SHP77 treated with DMSO at 0.1 percent for 48 hours (cell line): Measurements from ENCODE around the gene TNS3.

Source experiments
- DNase-seq: peaks from one replicate; lab custom pipeline; 2025; lab: John Stamatoyannopoulos, UW

Gene TNS3

DNA sequence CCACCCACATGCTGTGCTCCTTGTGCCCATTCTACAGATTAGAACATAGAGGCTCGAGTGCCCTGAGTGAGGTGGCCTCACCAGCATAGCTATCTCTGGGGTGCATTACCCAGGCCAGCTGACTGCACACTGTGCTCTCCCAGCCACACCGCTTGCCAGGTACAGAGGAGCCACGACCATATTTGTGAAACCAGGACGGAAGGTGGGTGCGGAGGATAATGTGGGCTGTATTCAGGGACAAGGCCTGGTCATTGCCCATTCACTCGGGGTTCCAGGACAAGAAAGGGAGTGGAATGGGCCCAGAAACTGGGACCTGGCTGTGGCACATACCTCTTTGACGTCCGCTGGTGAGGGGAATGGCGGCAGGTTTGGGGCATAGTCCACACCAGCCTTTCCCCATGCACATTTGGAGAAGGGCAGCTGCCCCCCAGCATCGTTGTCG lies 236.0 kb downstream of the TNS3 start:
- DNase-seq: no peak

DNA sequence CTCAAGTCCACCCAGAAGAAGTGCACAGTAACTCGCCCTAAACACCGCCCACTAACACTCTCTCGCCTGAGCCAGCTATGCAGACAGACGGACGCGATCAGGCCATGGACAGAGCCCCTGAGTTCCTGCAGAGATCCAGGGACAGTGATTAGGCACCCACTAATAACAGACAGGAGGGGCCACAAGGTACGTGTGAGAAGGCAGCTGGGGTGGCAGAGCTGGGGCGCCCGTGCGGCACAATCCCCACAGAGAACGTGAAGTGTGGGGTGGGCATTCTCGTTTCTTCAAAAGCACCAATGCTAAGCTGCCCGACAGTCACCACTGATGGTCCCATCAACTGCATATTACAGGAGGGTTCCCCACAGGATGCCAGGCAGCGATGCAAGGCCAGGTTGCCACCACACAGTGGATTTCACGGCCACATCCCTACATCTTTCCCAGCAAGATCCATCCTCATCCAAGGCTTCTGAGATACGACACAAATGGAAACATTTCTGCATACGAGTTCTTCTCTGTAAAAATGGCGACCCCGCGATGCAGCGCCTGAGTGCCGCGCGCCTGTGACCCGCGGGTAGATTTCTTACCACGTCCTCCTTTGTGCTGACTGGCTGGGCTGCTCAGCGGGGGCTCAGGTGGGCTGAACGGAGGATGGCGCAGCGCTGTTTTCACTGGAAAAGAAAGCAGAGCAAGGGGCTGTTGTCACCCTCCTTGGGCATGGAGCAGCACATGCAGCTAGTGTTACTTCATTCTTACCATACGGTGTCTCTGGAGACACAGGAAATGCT lies 237.5 kb downstream of the TNS3 start:
- DNase-seq: no peak

DNA sequence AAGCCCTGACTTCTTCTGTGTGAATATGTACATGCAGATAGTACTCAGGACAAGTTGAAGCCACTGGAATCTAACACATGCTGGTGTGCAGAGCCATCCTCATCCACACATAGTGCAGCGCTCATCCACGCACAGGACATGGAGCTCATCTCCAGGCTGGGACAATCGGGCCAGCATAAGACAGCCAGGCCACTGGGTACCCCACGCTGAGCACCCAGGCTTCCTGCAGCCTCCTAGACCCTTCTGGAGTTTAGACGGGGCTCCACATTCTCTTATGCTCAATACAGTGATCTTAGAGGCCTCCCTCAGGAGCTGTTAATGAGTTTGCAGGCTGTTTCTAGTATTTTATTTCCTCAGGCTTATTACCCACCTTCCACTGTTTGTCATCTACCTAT lies 238.9 kb downstream of the TNS3 start:
- no peak for DNase-seq

DNA sequence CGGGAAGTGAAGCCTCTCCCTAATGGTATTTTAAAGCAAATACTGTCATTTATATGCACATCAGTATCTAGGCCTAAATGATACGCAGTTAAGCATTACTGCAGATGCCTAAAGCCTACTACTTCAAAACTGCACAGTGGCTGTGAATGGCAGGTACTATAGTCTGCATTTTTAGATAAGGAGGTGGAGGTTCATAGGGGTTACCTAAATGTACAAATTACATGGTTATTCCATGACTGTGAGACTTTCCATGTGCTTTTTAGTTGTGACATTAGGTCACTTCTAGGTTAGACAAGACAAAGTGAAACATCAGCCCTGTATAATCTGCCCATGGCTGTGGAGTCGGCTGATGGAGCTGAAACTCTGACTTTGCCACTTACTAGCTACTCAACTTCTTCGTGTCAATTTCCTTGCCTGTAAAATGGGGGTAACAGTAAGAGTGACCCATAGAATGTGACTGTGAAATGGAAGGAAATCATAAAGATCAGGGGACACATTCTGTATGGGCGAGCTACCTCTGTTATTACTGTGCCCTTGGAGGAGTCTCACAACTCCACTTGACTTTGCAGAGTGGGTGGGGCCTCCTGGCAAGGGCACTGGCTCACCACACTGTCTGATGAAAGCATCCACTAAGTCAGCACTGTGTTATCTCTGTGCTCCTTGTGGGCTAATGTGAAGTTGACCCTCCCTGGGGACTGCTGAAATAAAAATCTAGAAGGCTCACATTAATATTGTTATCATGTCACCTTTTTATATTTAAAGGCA lies 239.4 kb downstream of the TNS3 start:
- DNase-seq: no peak

DNA sequence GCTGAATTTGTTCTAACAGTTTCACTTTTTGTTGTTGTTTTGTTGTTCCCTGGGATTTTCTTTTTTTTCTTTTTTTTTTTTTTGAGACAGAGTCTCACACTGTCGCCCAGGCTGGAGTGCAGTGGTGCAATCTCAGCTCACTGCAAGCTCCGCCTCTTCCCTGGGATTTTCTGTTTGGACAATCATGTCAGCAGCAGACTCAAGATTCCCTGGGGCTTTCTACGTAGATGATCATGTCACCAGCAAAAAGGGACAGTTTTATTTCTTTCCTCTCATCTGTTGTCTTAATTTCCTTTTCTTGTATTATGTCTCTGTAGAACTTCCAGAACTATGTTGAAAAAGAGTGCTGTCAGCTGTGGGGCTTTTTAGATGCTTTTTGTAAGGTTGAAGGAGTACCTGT lies 241.4 kb downstream of the TNS3 start:
- DNase-seq: no peak

DNA sequence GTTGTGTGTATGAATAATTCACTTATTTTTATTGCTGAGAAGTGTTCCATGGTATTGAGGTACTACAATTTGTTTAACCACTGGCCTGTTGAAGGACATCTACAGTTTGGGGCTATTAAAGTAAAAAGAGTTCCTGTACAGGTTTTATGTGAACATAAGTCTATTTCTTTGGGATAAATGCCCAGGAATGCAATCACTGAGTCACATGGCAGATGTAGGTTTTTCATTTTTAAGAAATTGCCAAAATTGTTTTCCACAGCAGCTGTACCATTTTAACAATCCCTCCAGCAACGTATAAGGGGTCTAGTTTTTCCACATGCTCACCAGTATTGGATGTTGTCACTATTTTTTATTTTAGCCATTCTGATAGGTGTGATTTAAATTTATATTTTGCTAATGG lies 243.9 kb downstream of the TNS3 start:
- no peak for DNase-seq

DNA sequence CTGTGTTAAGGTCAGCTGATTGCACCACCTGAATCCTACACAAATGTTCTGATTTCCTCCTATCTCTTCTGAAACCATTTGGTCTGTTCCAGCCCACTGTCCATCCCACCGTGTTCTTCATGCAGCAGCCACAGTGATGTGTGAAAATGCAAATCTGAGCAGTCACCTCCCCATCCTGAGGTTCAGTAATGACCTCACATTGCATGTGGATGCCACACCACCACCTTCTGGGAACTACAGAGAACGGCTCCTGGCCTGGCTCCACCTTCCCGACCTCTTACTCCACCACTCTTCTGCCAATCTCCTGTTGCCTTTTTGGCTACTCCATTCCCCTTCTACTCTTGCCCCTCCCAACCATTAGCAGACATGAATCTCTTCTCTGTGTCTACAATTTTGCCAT lies 244.4 kb downstream of the TNS3 start:
- DNase-seq: no peak

DNA sequence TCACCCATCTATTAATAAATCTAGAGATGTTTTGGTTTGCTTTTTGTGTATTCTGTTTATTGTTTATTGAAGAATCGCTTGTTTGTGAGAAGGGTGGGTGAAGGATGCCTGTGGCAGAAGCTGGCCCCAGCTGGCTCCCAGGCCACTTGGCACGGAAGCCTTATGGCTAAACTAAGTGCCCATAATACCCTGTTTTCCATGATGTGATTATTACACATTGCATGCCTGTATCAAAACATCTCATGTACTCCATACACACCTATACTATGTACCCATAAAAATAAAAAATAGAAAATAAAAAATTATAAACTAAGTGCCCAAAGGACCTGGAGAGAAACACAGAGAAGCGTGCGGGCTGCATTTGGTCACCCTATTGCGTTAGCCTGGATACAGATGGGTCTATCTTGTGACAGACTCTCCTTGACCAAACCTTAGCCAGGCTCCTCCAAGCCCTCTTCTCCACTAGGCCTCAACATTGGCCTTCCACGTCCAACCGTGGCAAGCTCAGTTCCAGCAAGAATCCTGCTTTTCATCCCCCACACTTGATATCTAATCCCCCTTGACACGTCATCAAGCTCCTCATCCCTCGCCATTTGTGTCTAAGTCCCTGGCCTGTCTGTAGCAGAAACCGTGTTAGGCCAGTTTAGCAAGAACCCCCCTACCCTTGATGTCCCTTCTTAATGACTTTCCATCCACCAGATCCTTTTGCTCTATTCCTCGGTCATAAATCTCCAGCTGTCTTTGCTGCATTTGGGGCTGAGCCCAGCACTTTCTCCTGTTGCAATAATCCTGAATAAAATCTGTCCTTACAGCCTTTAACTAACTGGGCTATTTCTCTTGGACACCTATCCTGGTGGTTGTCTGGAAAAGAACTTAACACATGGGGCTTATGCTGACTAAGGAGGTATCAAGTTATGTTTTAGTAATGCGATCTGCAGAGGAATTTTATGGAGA lies 245.2 kb downstream of the TNS3 start:
- no peak for DNase-seq

DNA sequence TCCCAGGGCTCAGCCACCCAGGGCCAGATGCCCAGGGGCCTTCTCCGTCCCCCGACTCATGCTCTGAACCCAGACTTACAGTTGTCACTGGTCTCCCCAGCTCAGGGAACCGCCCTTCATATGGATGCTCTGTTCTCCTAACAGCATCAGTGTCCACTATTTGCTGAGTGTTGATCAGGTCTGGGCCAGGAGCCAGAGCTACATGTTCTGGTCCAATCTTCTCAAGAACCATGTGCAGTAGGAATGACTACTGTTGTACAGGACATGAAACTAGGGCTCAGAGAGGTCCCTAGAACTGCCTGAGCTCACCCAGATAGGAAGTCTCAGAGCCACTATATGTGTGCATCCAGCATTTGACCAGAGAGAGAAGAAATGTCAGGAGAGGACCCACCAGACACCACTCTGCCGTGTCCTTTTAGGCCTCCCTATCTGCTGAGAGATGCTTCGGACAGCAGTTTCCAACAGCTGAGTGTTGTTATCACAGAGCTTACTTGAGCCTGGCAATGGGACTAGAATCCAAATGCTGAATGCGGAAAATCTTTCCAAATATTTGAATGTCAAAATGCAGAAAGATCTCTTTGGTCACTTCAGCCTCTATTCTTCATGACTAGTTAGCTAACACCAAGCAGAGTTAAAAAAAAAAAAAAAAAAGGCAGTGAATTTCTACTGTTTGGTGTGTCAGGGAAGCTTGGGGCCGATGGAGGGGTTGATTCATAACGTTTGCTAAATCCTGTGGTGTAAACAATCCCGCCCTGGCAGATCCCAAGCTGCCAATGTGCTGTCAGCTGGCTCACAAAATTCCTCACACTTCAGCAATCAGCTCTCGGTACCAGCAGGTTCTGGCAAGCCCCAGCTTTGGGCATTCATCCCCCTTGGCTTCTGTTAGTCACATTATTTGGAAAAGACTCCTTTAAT lies 246.1 kb downstream of the TNS3 start:
- no peak for DNase-seq

DNA sequence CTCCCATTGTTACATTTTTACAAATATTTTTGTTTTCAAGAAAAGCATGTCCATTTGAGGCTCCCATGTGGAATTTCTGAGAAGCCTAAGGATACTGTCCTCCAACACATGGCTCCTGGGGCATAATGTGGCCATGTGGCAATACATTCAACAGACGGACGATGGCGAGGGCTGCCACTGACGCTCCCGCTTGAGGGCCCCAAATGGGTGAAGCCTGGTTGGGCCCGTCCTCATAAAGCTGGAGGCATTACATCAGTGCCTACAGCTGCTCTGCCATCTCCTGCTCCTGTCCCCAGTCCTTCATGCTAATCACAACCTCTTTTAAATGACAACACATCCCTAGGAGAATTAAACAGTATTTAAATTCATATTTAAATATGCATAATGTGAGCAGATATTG lies 246.8 kb downstream of the TNS3 start:
- no peak for DNase-seq

DNA sequence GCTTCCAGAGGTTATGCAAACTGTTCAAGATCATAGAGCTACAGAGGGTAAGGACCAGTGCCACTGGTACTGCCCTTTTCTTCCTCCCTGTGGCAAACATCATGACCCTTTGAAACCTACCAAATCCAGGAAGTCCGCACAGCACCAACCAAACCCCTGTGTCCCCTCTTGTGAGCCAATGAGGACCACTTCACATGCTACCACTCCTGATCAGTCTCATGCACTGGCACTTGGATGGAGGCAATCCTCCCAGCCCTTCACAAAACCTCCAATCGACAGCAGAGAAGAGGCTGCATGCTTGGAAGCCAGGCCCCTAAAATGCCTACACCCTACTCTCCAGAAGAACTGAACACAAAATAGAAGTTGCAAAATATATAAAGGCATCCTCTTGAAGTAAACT lies 248.0 kb downstream of the TNS3 start:
- no peak for DNase-seq

DNA sequence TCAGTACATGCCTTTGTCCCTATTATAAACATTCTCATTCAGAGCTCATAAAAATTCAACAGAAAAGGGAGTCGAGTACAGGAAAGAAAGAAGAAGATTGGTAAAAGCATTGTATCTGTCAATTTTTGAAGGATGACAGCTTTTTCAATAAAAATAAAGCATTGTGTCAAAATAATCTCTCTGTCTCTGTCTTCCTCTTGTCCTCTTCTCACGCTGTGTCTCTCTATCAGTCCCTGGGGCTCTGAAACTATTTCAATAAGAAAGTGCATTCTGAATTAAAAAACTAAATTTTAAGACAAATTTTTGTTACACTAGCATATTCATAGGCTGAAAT lies 248.4 kb downstream of the TNS3 start:
- no peak for DNase-seq

DNA sequence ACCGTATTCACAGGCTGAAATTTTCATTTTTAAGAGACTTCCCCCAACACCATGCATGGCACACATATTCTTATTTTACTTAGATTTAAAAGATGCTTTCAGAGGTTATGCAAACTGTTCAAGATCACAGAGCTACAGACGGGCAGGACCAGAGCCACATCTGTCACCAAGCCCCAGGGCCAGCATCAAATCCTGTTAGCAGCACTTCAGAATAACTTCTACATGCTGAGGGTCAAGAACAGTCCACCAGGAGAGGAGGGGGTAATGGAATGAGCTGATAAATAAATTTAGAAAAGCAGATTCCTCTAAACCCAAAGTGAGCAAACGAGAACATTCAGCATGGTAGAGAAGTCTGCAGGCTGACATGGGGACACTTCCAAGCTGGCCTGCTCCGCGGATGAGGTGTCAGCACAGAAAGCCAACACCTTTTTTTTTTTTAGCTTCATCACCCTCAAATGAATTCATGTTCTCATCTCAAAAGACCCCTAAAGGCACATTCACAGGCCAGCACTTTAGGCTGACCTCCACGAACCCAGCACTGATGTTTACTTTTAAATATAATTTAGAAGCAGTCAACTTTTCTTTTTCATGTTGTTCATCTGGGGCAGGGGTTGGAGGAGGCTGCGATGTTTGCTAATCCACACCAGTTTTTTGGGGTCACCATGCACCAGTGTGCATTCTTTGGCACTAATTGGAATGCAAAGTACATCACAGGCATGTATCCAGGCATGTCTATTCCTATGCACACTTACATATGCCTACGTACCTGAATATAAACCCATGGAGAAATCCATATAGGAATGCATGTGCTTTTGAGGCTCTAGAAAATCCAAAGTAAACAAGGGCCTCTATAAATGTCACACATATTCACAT lies 249.0 kb downstream of the TNS3 start:
- DNase-seq: no peak

DNA sequence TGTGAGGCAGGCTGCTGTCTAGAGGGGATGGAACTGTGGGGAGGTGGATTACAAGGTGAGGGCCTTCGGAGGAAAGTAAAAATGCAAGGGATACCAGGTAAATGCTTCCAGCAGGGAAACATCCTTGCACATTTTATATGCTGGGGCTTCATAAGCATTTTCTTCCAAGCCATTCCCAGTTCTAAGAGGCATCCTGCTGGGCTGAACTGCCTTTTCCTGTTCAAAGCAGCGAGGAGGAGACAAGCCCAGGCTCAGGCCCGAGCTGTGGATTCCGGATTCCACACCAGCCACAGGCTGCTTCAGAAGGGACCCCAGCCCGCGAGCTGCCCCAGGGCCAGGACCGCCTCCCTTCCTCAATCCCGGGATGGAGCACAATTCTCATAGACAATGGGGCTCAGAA lies 249.7 kb downstream of the TNS3 start:
- DNase-seq: no peak

DNA sequence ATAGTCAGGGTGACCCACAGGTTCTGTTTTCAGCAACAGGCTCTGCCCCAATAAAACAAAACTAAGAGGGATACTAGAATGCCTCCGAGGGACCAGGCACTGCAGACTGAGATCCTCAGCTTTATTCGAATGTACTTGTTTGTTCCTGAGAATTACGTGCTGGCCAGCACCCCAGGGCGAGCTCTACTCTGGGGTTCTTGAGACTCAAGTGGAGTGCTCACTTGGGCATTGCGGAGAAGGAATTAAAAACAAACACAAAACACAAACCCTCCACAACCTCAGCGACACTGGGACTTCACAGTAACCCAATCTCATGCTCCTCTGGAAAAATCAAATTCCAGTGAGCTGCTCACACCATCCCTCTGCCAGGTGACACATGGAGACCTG lies 250.7 kb downstream of the TNS3 start:
- DNase-seq: no peak

DNA sequence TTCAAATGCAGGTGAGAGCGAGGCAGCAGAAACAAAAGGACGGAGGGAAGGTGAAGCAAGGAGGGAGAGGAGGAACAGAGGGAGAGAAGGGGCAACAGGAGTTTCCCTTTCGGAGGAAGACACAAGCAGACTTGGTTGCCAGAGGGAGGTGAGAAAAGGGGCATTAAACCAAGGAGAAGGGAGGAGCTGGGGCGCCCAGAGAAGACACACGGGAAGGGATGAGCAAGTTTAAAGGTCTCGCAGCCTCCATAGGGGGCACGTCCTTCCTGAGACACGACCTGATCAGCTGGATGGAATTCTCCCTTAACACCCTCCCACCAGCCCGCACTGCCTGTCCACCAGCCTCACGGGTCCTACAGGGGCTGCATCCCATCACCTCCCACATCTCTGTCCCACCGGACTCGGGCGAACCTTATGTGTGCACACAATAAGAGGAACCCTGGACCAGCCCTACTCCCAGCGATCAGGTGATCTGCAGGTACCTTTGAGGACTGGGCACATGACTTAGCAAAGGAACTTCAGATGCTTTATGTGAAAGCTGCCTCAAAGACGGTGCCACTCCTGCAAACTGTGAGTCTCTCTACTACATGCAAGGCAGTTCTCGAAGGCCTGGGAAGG lies 251.2 kb downstream of the TNS3 start:
- no peak for DNase-seq

DNA sequence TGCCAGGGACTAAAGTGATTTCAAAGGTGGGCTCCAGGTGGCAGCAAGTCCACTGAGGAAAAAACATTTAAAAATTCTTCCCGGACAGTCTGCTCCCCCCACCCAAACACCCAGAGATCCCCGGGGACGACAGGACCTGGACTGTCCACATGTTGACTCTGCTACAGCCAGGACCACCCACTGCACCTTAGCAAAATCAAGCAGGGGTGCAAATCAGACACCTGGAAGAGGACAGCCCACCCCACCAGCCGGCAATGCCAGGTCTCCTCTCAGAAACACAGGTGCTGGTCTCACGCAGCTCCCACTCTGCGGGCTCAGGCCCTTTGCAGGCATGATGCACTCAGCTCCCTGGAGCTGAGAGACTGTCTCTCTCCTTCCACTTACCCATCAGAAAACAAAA lies 251.9 kb downstream of the TNS3 start:
- DNase-seq: no peak

DNA sequence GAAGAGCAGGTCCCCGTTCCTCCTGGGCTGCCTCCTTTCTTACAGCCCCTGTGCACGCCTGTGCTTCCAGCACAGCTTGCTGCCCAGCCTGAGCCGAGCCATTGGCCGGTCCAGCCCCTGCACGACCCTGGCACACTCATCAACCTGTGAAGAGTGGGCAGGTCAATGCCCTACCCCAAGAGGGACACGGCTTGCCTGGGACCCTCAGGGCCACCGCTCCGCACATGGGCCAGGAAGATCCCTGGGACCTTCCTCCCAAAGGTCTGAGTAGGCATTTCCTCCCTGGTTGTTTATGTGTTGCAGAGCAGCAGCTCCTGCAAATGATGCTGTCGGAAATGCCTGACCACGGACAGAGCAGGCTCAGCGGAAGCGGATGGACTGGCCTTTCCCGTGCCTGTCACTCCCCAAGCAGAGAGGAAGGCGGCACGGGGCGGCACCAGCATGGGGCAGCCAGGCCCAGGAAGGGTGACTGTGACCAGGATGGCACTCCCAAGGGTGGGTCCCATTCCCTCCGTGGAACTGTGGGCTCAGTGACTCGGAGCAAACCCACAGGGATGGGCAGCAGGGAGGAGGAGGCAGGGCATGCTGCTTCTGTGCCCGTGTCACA lies 252.5 kb downstream of the TNS3 start:
- DNase-seq: no peak
